ENCODE results near the gene SPHK2. TPM values are rescaled to one million over a fixed set of nuclear protein-coding genes. Genes with fewer than 3 reads are reported as not detected.

SPHK2 gene
- polyA plus RNA-seq, 1 experiment, result 9.2 TPM

DNA sequence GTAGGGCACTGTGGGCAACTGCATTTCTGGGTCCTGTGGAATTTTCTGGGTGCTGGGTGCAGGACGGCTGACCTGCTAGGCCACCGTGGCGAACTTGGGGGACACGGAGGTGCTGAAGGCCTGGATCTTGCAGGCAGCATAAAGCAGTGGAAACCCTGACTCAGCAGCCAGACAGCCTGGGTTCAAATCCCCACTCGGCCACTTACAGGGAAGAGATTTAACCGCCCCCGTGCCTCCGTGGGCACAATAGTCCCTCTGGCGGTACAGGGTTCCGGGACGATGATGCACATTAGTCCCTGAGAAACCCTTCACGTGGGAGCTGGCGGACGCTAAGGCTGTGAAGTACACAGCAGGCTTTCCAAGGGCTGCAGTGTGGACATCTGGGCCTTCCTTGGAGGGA is 7.4 kb upstream of the SPHK2 start:
- CTCF ChIA-PET, result interaction anchor here (0.6 to 1.3 kb wide), 2 partner anchors 105 to 113 kb away, joined by 3 to 4 read pairs; no protein-coding TSS in a partner anchor
- TF ChIP-seq, protein P1, sequence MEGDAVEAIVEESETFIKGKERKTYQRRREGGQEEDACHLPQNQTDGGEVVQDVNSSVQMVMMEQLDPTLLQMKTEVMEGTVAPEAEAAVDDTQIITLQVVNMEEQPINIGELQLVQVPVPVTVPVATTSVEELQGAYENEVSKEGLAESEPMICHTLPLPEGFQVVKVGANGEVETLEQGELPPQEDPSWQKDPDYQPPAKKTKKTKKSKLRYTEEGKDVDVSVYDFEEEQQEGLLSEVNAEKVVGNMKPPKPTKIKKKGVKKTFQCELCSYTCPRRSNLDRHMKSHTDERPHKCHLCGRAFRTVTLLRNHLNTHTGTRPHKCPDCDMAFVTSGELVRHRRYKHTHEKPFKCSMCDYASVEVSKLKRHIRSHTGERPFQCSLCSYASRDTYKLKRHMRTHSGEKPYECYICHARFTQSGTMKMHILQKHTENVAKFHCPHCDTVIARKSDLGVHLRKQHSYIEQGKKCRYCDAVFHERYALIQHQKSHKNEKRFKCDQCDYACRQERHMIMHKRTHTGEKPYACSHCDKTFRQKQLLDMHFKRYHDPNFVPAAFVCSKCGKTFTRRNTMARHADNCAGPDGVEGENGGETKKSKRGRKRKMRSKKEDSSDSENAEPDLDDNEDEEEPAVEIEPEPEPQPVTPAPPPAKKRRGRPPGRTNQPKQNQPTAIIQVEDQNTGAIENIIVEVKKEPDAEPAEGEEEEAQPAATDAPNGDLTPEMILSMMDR (IDR thresholded peaks at IDR 0.05; ENCODE audit: insufficient read depth, low read depth, low read length), result no peak
- POLR2A ChIA-PET, result no interaction called here
- peaks cover 20% of the 10 kb centered on the region for H3K36me3 ChIP-seq (ENCODE audit: control insufficient read depth, insufficient read depth, low read length)
- no peaks in the 10 kb centered on the region for H3K27me3 ChIP-seq (ENCODE audit: control insufficient read depth, insufficient read depth, low read length)
- DNase-seq (ENCODE audit: low read depth), result no peak
- no peak overlapping the region for H3K4me3 ChIP-seq (ENCODE audit: low read depth, low read length)

- Histone ChIP-seq H3K27me3 (ENCODE audit: control insufficient read depth, insufficient read depth, low read length) (no peaks in the 10 kb centered on the region), H3K36me3 (ENCODE audit: control insufficient read depth, insufficient read depth, low read length) (peaks cover 26% of the 10 kb centered on the region), H3K4me3 (ENCODE audit: low read depth, low read length) (no peak overlapping the region)
- TF ChIP-seq, protein P1 (IDR thresholded peaks at IDR 0.05; ENCODE audit: insufficient read depth, low read depth, low read length), result no peak
- DNase-seq (ENCODE audit: low read depth), result no peak
- ChIA-PET POLR2A (no interaction called here), CTCF (interaction anchor here (0.8 kb wide), 1 partner anchor 108 kb away, joined by 3 read pairs; no protein-coding TSS in a partner anchor)
These were observed 6.1 kb upstream of the SPHK2 start for GRCh38 chr19:48613024-48613851.

GRCh38 chr19:48613852-48614435 is 5.4 kb upstream of the SPHK2 start:
- Histone ChIP-seq H3K4me3 (ENCODE audit: low read depth, low read length) (no peak overlapping the region), H3K36me3 (ENCODE audit: control insufficient read depth, insufficient read depth, low read length) (peaks cover 26% of the 10 kb centered on the region), H3K27me3 (ENCODE audit: control insufficient read depth, insufficient read depth, low read length) (no peaks in the 10 kb centered on the region)
- TF ChIP-seq, protein P1 (IDR thresholded peaks at IDR 0.05; ENCODE audit: insufficient read depth, low read depth, low read length), result no peak
- DNase-seq (ENCODE audit: low read depth), result no peak
- CTCF ChIA-PET, result interaction anchor here (0.8 to 1.1 kb wide), 2 partner anchors 25 to 108 kb away, joined by 3 to 5 read pairs; no protein-coding TSS in a partner anchor
- POLR2A ChIA-PET, result interaction anchor here (0.7 kb wide), 1 partner anchor 10 kb away, joined by 5 read pairs; no protein-coding TSS in a partner anchor

DNA sequence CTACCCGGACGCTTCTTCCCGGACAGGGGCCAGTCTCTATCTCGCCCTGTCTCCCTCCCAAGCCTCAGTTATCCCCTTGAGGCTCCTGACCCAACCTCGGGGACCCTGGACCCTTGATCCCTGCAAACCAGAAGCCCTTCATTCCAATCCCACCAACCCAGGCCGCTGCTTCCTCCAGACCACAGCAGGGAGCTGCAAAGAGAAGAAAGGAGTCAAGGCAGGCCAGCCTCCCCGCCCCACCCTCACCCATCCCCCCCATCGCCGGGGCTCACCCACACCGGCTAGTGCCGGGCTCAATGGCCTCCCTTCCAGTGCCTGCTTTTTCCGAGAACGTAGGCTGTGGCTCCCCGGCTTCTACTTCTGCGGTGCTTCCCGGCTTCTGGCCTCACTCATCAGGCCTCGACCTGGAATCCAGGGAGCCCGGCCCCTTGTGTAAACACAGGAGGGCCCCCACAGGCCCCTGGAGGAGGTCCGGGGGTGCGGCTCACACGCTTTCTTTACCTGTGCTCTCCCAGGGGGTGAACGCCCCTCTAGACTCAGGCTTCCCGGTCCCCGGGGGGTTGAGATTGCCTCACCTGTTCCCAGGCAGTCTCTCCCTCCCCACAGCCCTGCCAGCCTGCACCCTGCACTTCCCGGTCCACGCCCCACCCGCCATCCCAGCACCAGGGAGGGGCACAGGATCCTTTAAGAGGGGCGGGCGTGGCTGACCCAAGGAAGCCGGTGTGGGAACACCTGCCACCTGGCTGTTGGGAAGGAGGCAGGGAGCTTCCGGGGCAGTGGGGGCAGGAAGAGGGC is 4.7 kb upstream of the SPHK2 start, which contains the start of gene FAM83E:
FAM83E (minus strand) TSS at position 641 of the 795 bp plus-strand sequence. CDS start 1,704 bp downstream, outside the sequence.
- POLR2A ChIA-PET, result interaction anchor here (0.7 kb wide), 1 partner anchor 9 kb away, joined by 5 read pairs; no protein-coding TSS in a partner anchor
- no peak within 1 kb of the TSS for H3K4me3 ChIP-seq (ENCODE audit: low read depth, low read length)
- CTCF ChIA-PET, result interaction anchor here (0.8 to 1.1 kb wide), 2 partner anchors 26 to 109 kb away, joined by 3 to 5 read pairs; no protein-coding TSS in a partner anchor
- H3K27me3 ChIP-seq (ENCODE audit: control insufficient read depth, insufficient read depth, low read length), result no peaks in the 10 kb centered on the region
- TF ChIP-seq, protein P1 (IDR thresholded peaks at IDR 0.05; ENCODE audit: insufficient read depth, low read depth, low read length), result no peak
- DNase-seq (ENCODE audit: low read depth), result no peak
- peaks cover 26% of the 10 kb centered on the region for H3K36me3 ChIP-seq (ENCODE audit: control insufficient read depth, insufficient read depth, low read length)

Data from BJ (cell line).